ENCODE data around the gene QDPR. TPM values are rescaled to one million over a fixed set of nuclear protein-coding genes. Genes with fewer than 3 reads are reported as not detected.

Gene QDPR
- total and polyA plus RNA-seq, 3 experiments from 2014 or later, result 36.1 to 54.9 (median 50.9) TPM

GRCh38 chr4:17511509-17511949 lies 361 bp downstream of the QDPR start:
- Histone ChIP-seq H3K27me3 (ENCODE audit: insufficient read depth, low read length, poor library complexity, severe bottlenecking) (no peaks in the 10 kb centered on the region), H3K36me3 (ENCODE audit: insufficient read depth, low read length) (no peaks in the 10 kb centered on the region), H3K27ac (ENCODE audit: low read depth, low read length) (peak overlapping the region; percentile 25), H3K4me1 (ENCODE audit: insufficient read depth, low read length) (peaks cover 23% of the 10 kb centered on the region), H3K9me3 (ENCODE audit: low read length) (no peaks in the 10 kb centered on the region), H3K4me3 (ENCODE audit: low read length) (peak overlapping the region; percentile 60)
- H3K27ac Mint-ChIP-seq, result peak overlapping the region; percentile 59 to 96 (median 93)
- ChIA-PET POLR2A (no interaction called here), CTCF (interaction anchor here (0.6 to 1.4 kb wide), 2 partner anchors 19 to 306 kb away, joined by 3 read pairs; no protein-coding TSS in a partner anchor)
- DNase-seq, result peak in 2 of 5 donors; percentile 10 to 65
- H3K27me3 Mint-ChIP-seq, result peaks cover 1 to 3% of the 10 kb centered on the region in 2 donors
- H3K4me1 Mint-ChIP-seq, result peaks cover 28 to 41% (median 39%) of the 10 kb centered on the region in 3 donors
- no peaks in the 10 kb centered on the region for H3K9me3 Mint-ChIP-seq
- H3K4me3 Mint-ChIP-seq, result peak overlapping the region; percentile 91 to 100 (median 97)
- peaks cover 0 to 30% (median 4%) of the 10 kb centered on the region in 3 donors for H3K36me3 Mint-ChIP-seq

- Mint-ChIP-seq H3K4me1 (peaks cover 28 to 42% (median 39%) of the 10 kb centered on the region in 3 donors), H3K27me3 (peaks cover 1% of the 10 kb centered on the region in 2 donors), H3K27ac (peak overlapping the region; percentile 44 to 96 (median 93)), H3K9me3 (no peaks in the 10 kb centered on the region), H3K4me3 (peak overlapping the region; percentile 91 to 100 (median 97)), H3K36me3 (peaks cover 0 to 33% (median 4%) of the 10 kb centered on the region in 3 donors)
- peaks cover 23% of the 10 kb centered on the region for H3K4me1 ChIP-seq (ENCODE audit: insufficient read depth, low read length)
- H3K36me3 ChIP-seq (ENCODE audit: insufficient read depth, low read length), result no peaks in the 10 kb centered on the region
- no peaks in the 10 kb centered on the region for H3K9me3 ChIP-seq (ENCODE audit: low read length)
- CTCF ChIA-PET, result interaction anchor here (1.4 kb wide), 1 partner anchor 20 kb away, joined by 3 read pairs; no protein-coding TSS in a partner anchor
- POLR2A ChIA-PET, result no interaction called here
- no peaks in the 10 kb centered on the region for H3K27me3 ChIP-seq (ENCODE audit: insufficient read depth, low read length, poor library complexity, severe bottlenecking)
- no peak for DNase-seq
- peak overlapping the region; percentile 60 for H3K4me3 ChIP-seq (ENCODE audit: low read length)
- peak overlapping the region; percentile 25 for H3K27ac ChIP-seq (ENCODE audit: low read depth, low read length)
Measured at GRCh38 chr4:17511051-17511450, 839 bp downstream of the QDPR start.

DNA sequence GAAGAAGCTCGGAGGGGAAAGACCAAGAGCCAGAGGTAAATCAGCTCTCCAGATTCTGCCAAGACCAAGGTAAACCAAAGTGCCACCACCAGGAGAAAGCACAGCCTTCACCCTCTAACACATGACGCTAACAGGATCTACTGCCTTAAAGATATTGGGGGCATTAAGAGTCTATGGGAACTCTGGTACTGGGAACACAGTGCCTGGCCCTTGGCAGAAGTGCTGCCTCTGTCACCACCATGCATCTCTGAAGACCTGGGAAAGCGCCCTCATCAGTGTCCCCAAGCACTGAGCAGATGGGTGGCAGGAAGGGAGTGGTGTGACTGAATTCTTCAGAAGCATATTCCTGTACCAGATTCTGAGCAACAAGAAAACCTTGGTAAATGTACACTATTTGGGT lies 1.3 kb downstream of the QDPR start:
- H3K27me3 Mint-ChIP-seq, result peaks cover 0 to 1% of the 10 kb centered on the region in 2 donors
- H3K36me3 Mint-ChIP-seq, result peaks cover 0 to 37% (median 4%) of the 10 kb centered on the region in 3 donors
- peaks cover 30 to 42% (median 39%) of the 10 kb centered on the region in 3 donors for H3K4me1 Mint-ChIP-seq
- Histone ChIP-seq H3K36me3 (ENCODE audit: insufficient read depth, low read length) (peaks cover 3% of the 10 kb centered on the region), H3K27me3 (ENCODE audit: insufficient read depth, low read length, poor library complexity, severe bottlenecking) (no peaks in the 10 kb centered on the region), H3K9me3 (ENCODE audit: low read length) (no peaks in the 10 kb centered on the region), H3K27ac (ENCODE audit: low read depth, low read length) (no peak overlapping the region), H3K4me1 (ENCODE audit: insufficient read depth, low read length) (peaks cover 23% of the 10 kb centered on the region), H3K4me3 (ENCODE audit: low read length) (no peak overlapping the region)
- peak overlapping the region; percentile 79 to 100 (median 97) for H3K4me3 Mint-ChIP-seq
- DNase-seq, result no peak
- CTCF ChIA-PET, result interaction anchor here (0.8 to 1.0 kb wide), 2 partner anchors 14 to 105 kb away, joined by 3 to 4 read pairs; no protein-coding TSS in a partner anchor
- H3K9me3 Mint-ChIP-seq, result no peaks in the 10 kb centered on the region
- POLR2A ChIA-PET, result no interaction called here
- peak overlapping the region in 6 of 8 donors; percentile 29 to 63 (median 52) for H3K27ac Mint-ChIP-seq

GRCh38 chr4:17504081-17504480 lies 7.8 kb downstream of the QDPR start:
- Histone ChIP-seq H3K36me3 (ENCODE audit: insufficient read depth, low read length) (peaks cover 21% of the 10 kb centered on the region), H3K27me3 (ENCODE audit: insufficient read depth, low read length, poor library complexity, severe bottlenecking) (no peaks in the 10 kb centered on the region), H3K4me1 (ENCODE audit: insufficient read depth, low read length) (no peaks in the 10 kb centered on the region), H3K9me3 (ENCODE audit: low read length) (no peaks in the 10 kb centered on the region), H3K4me3 (ENCODE audit: low read length) (no peak overlapping the region), H3K27ac (ENCODE audit: low read depth, low read length) (no peak overlapping the region)
- no peaks in the 10 kb centered on the region for H3K9me3 Mint-ChIP-seq
- no peaks in the 10 kb centered on the region for H3K27me3 Mint-ChIP-seq
- H3K27ac Mint-ChIP-seq, result peak overlapping the region in 2 of 8 donors; percentile 38 to 40
- DNase-seq, result no peak
- ChIA-PET CTCF (interaction anchor here (0.9 to 1.5 kb wide), 2 partner anchors 9 to 32 kb away, joined by 3 to 4 read pairs; no protein-coding TSS in a partner anchor), POLR2A (no interaction called here)
- H3K4me1 Mint-ChIP-seq, result peaks cover 9 to 16% (median 14%) of the 10 kb centered on the region in 3 donors
- H3K4me3 Mint-ChIP-seq, result no peak overlapping the region
- peaks cover 8 to 85% (median 26%) of the 10 kb centered on the region in 3 donors for H3K36me3 Mint-ChIP-seq

DNA sequence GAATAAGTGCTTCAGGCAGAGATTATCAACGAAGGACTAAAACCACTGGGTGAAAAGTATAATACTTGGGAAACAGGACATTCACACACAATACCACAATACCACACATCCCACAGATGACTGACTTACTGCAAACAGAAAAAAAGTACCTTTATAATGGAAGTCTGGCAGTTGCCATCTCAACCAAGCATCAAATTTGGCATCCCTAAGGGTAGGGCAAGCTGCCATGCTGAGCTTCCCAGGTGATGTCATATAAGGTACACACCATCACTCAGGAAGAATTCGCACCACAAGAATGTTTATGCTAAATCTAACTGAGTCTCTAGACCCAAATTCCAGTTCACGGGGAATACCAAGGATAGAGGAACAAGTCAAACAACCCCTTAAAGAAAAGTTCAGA lies 9.1 kb downstream of the QDPR start:
- peaks cover 12 to 16% (median 15%) of the 10 kb centered on the region in 3 donors for H3K4me1 Mint-ChIP-seq
- no peak for DNase-seq
- Histone ChIP-seq H3K27ac (ENCODE audit: low read depth, low read length) (no peak overlapping the region), H3K9me3 (ENCODE audit: low read length) (no peaks in the 10 kb centered on the region), H3K36me3 (ENCODE audit: insufficient read depth, low read length) (peaks cover 26% of the 10 kb centered on the region), H3K4me3 (ENCODE audit: low read length) (no peak overlapping the region), H3K4me1 (ENCODE audit: insufficient read depth, low read length) (no peaks in the 10 kb centered on the region), H3K27me3 (ENCODE audit: insufficient read depth, low read length, poor library complexity, severe bottlenecking) (no peaks in the 10 kb centered on the region)
- no peaks in the 10 kb centered on the region for H3K9me3 Mint-ChIP-seq
- peak overlapping the region in 2 of 8 donors; percentile 11 to 40 for H3K27ac Mint-ChIP-seq
- H3K4me3 Mint-ChIP-seq, result no peak overlapping the region
- H3K36me3 Mint-ChIP-seq, result peaks cover 9 to 89% (median 29%) of the 10 kb centered on the region in 3 donors
- POLR2A ChIA-PET, result no interaction called here
- CTCF ChIA-PET, result interaction anchor here (1.5 kb wide), 1 partner anchor 11 kb away, joined by 3 read pairs; no protein-coding TSS in a partner anchor
- no peaks in the 10 kb centered on the region for H3K27me3 Mint-ChIP-seq

DNA sequence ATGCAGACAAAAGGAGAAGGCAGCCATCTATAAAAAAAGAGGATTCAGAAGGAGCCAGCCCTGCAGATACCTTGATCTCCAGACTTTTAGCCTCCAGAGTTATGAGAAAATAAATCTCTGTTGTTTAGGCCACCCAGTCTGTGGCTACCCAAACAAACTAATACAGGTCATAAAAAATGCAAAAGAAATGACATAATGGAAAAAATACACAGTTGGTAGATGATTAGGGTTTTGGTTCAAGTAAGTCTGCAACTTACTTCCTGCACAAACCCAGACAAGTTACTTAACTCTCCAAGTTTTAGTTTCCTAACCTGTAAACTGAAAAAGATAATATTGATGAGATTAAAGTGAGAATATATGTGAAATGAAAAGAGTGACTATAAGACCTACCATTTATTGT lies 11.3 kb downstream of the QDPR start:
- Histone ChIP-seq H3K27me3 (ENCODE audit: insufficient read depth, low read length, poor library complexity, severe bottlenecking) (no peaks in the 10 kb centered on the region), H3K9me3 (ENCODE audit: low read length) (no peaks in the 10 kb centered on the region), H3K4me1 (ENCODE audit: insufficient read depth, low read length) (no peaks in the 10 kb centered on the region), H3K27ac (ENCODE audit: low read depth, low read length) (no peak overlapping the region), H3K36me3 (ENCODE audit: insufficient read depth, low read length) (peaks cover 23% of the 10 kb centered on the region), H3K4me3 (ENCODE audit: low read length) (no peak overlapping the region)
- Mint-ChIP-seq H3K27me3 (no peaks in the 10 kb centered on the region), H3K4me1 (peaks cover 10 to 16% (median 11%) of the 10 kb centered on the region in 3 donors), H3K4me3 (no peak overlapping the region), H3K27ac (peak overlapping the region in 2 of 8 donors; percentile 66), H3K36me3 (peaks cover 9 to 87% (median 31%) of the 10 kb centered on the region in 3 donors), H3K9me3 (no peaks in the 10 kb centered on the region)
- POLR2A ChIA-PET, result no interaction called here
- CTCF ChIA-PET, result no interaction called here
- DNase-seq, result no peak

GRCh38 chr4:17497890-17498523 lies 13.9 kb downstream of the QDPR start:
- no peak for DNase-seq
- Mint-ChIP-seq H3K36me3 (peaks cover 9 to 93% (median 23%) of the 10 kb centered on the region in 3 donors), H3K9me3 (no peaks in the 10 kb centered on the region), H3K4me3 (no peak overlapping the region), H3K27me3 (no peaks in the 10 kb centered on the region), H3K27ac (peak overlapping the region in 1 of 8 donors; percentile 2), H3K4me1 (peaks cover 3 to 7% (median 5%) of the 10 kb centered on the region in 3 donors)
- no peaks in the 10 kb centered on the region for H3K4me1 ChIP-seq (ENCODE audit: insufficient read depth, low read length)
- no peak overlapping the region for H3K27ac ChIP-seq (ENCODE audit: low read depth, low read length)
- ChIA-PET CTCF (no interaction called here), POLR2A (no interaction called here)
- peaks cover 28% of the 10 kb centered on the region for H3K36me3 ChIP-seq (ENCODE audit: insufficient read depth, low read length)
- no peaks in the 10 kb centered on the region for H3K27me3 ChIP-seq (ENCODE audit: insufficient read depth, low read length, poor library complexity, severe bottlenecking)
- no peaks in the 10 kb centered on the region for H3K9me3 ChIP-seq (ENCODE audit: low read length)
- no peak overlapping the region for H3K4me3 ChIP-seq (ENCODE audit: low read length)
